AML-193 (cell line): ENCODE data around the gene DTX4.

Source experiments
- DNase-seq, 2 experiments: peaks; one replicate each; lab custom pipeline; 2025; lab: John Stamatoyannopoulos, UW

The DTX4 gene

DNA sequence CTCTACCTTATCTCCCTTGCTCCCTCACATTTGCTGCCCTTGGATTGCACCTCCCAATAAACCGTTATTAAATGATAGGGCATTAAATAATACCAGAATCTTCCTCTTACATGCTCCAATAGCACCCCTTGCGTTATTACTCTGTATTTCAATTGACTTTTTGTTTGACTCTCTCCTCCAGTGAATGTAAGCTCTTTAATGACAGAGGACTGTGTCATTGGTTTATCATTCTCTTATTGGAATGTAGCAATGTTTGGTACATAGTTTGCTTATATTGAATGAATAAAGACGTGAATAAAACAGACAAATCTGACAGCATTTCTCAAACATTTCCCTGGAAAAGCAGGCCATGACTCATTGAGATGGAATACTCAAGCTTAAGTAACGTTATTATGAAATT lies 49.5 kb downstream of the DTX4 start:
- DNase-seq, result no peak

DNA sequence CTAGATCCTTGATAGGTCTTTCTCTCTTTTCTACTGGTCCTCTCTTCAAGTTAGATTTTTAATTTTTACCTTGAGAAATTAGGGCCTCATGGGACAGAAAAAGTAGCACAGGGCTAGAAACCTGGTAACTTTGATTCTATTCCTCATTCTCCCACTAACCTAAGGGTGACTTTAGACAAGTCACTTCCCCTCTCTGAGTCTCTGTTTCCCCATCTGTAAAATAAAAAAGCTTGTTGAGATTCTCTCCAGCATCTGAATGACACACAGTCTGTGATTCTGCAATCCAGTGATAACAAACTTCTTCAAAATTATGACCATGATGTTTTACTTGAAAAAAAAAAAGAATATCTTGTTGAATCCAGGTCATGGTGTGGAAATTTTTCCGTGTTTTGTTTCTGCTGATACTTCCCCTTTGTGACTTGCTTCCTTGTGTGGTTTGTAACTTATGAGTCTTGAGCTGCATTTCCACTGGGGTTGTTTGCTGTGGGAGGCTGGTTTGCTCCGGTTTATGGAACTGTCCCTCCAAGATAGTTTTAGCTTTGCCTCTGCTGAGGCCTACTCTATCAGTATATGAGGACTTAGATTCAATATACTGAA lies 50.6 kb downstream of the DTX4 start:
- DNase-seq, result peak; percentile 56 to 67

- DNase-seq, result no peak
Measured at GRCh38 chr11:59223177-59223576, 51.2 kb downstream of the DTX4 start.

GRCh38 chr11:59223611-59224010 lies 51.7 kb downstream of the DTX4 start:
- DNase-seq, result peak; percentile 21 to 31

DNA sequence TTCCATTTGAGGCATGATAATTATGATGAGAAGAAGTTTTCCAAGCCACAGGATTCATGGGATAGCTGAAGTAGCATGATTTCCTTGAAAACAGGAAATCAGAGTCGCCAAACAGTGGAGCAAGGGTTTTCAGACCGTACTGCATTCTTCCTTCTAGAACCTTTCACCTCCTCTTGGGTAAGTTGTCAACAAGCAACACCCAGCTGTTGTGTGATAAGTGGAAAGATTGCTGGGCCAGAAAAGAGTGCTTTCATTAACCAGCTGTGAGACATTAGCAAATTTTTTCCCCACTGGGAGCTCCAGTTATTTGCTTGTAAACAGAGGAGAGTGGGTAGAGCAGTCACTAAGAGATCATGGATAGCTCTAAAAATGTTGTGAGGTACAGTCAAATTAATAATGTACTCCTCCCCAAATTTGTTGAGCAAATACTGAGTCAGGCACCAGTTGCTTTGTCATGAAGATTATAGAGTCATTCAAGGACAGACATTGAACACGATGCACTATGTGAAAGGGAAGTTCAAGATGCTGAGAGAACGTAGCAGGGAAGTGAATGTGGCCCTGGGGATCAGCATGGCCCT lies 52.5 kb downstream of the DTX4 start:
- peak; percentile 19 to 31 for DNase-seq

DNA sequence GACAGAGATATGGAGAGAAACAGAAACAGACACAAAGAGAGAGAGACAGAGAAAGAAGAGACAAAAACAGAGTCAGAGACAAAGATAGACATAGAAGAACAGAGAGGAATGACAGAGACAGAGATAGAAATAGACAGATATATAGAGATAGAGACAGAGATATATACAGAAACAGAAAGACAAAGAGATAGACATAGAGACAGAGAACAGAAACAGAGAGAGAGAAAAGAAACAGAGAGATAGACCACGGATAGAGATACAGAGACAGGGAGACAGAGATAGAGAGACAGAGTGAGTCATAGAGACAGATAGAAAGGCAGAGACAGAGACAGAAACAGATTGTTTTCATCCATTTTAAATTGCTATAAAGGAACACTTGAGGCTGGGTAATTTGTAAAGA lies 53.1 kb downstream of the DTX4 start:
- DNase-seq, result no peak

GRCh38 chr11:59226396-59226795 lies 54.5 kb downstream of the DTX4 start:
- DNase-seq, result no peak

DNA sequence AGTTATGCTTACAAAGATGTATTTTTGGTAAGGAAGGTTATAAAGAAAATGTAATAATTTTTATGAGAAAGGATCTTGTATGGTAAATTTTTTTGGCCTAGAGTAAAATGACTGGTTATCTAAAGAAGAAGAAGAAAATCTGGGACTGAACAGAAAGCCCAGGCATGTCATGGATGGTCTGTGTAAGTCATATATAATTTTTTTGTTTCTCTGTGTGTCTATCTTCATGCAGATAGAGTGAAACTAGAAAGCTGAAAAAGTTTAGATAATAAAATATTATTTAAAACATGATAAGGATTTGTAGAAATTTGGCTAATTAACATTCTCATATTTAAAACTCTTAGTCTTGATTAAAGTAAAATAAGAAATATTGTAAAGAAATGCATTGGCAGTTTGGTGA lies 68.4 kb downstream of the DTX4 start:
- DNase-seq, result no peak

GRCh38 chr11:59243633-59244032 lies 71.7 kb downstream of the DTX4 start:
- DNase-seq, result no peak

DNA sequence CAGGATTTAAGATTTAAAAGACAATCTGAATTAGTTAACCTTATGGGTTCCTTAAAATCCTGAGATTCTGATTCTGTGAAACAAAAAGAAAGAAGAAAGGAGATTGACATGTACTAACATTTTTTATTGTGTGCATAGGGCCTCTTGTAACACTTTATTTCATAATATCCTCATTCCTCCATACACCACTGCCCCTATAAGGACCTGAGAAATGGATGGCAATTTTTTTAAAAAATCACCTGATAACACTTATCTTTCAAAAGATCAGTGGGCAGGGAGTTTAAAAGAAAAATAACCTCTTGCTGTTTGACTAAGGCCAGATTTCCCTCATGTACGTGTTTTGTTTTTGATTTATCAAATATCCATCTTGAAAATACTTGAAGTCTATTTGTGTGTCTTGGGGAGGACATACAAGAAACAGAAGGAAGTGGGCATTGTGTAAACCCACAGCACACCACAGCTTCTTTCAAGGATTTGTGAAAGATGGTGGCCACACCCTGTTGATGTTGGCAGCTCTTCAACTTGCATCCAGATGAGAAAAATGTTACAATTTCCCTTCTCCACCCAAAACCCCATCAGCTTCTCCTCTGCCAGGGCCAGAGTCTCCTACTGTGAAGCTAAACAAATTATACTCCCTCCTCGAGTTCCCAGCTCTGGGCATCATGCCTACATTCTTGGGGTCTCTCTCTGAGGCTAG lies 75.7 kb downstream of the DTX4 start:
- DNase-seq, result peak; percentile 84 to 87

GRCh38 chr11:59249535-59249934 lies 77.6 kb downstream of the DTX4 start:
- no peak for DNase-seq

DNA sequence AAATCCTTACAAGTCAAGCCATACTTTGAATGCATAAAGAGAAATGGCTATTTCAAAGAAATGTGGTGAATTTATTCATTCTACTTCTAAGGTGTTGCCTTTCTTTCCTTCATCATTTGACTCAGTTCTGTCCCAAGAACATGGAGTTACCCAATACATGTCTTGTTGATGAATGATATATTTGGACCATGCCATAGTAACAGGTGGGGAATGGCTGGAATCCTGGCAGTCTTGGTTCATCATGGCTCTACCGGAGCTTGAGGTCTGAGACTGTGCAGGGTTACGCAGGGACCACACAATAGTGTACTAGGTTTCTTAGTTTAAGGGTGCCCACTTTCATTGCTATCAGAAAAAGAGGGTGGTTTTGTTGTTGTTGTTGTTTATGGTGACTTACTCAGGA lies 81.1 kb downstream of the DTX4 start:
- DNase-seq, result no peak

GRCh38 chr11:59254286-59254685 lies 82.4 kb downstream of the DTX4 start:
- no peak for DNase-seq

DNA sequence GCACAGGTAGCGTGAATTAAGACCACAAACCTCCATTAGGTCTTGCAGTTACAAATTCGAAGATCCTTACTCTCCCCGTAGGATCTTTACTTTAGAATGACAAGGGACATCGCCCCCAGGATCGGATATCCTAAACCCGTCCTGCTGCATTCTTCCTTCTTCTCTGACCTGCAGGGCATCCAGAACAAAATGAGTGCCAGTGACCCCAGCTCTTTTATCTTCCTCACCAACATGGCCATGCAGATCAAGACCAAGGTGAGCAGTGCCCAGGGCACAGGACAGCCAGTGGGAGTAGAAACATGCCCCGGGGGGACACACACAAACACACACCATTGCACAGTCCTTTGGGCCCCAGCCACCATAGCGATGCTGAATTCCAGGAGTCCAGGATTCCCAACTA lies 83.3 kb downstream of the DTX4 start:
- no peak for DNase-seq
